A673 (cell line): ENCODE data around the gene HDAC4. TPM values are rescaled to one million over a fixed set of nuclear protein-coding genes. Genes with fewer than 3 reads are reported as not detected.

ENCODE experiments used
- BruUV-seq: library from RNA; stranded (reverse); fragments of 400-500 nt; replicated peaks from 2 replicates; lab custom pipeline; 2021; lab: Mats Ljungman, UMichigan
- CTCF ChIA-PET: fragments of 300-600 bp; sonication (Branson Sonifier 250); formaldehyde crosslinking; loops from one replicate; lab custom pipeline; 2022; ENCODE audit warnings: antibody characterized with exemption; lab: Charles Lee
- POLR2A ChIA-PET: fragments of 300-600 bp; sonication (Branson Sonifier 250); formaldehyde crosslinking; loops from one replicate; lab custom pipeline; 2022; ENCODE audit warnings: antibody characterized with exemption; ENCODE audit not compliant: low non-redundant PET; lab: Charles Lee
- DNase-seq: peaks from one replicate; pipeline ENCODE4 v3.0.0-alpha.2; 2015; ENCODE audit warnings: low spot score
- H3K27ac ChIP-seq: fragments of 200-600 bp; sonication (generic); 2 replicates; pipeline ENCODE4 v1.5.1; 2016; ENCODE audit warnings: mixed run types, low read depth, mild to moderate bottlenecking, mixed read lengths, antibody characterized with exemption, low read length; ENCODE audit not compliant: poor library complexity, severe bottlenecking
- H3K27me3 ChIP-seq: fragments of 200-600 bp; sonication (generic); replicated peaks from 2 replicates; pipeline ENCODE4 v1.6.1; 2017; ENCODE audit warnings: mixed run types, low read depth, mild to moderate bottlenecking, mixed read lengths, antibody characterized with exemption, low read length; ENCODE audit not compliant: insufficient read depth, poor library complexity
- H3K36me3 ChIP-seq: fragments of 200-600 bp; sonication (generic); 2 replicates; pipeline ENCODE4 v1.6.1; 2016; ENCODE audit warnings: mixed run types, mild to moderate bottlenecking, mixed read lengths, antibody characterized with exemption, low read length; ENCODE audit not compliant: insufficient read depth, poor library complexity, severe bottlenecking
- H3K4me1 ChIP-seq: fragments of 200-600 bp; sonication (generic); 2 replicates; pipeline ENCODE4 v1.6.1; 2017; ENCODE audit warnings: mixed run types, mild to moderate bottlenecking, mixed read lengths, antibody characterized with exemption, low read length; ENCODE audit not compliant: insufficient read depth, poor library complexity, severe bottlenecking
- H3K4me3 ChIP-seq: fragments of 200-600 bp; sonication (generic); 2 replicates; pipeline ENCODE4 v1.5.1; 2016; ENCODE audit warnings: low read depth, mixed run types, mild to moderate bottlenecking, mixed read lengths, low read length; ENCODE audit not compliant: poor library complexity, severe bottlenecking
- H3K9me3 ChIP-seq: fragments of 200-600 bp; sonication (generic); 2 replicates; pipeline ENCODE4 v1.6.1; 2016; ENCODE audit warnings: mixed run types, low read depth, mild to moderate bottlenecking, mixed read lengths, antibody characterized with exemption, low read length; ENCODE audit not compliant: poor library complexity, severe bottlenecking
- EZH2 ChIP-seq: fragments of 200-600 bp; sonication (generic); IDR thresholded peaks from 2 replicates; pipeline ENCODE4 v1.6.1; 2017; ENCODE audit warnings: borderline replicate concordance, low read depth, mild to moderate bottlenecking, mixed read lengths, antibody characterized with exemption, low read length; ENCODE audit not compliant: poor library complexity, severe bottlenecking
- intact Hi-C: fragments of 100-400 bp; cut with micrococcal nuclease; formaldehyde crosslinking; loops from one replicate; pipeline ENCODE4 v1.10.0; 2022; ENCODE audit not compliant: unreplicated experiment
- total RNA-seq: library from RNA; stranded (reverse); gene quantifications from 2 replicates; pipeline ENCODE4 v1.2.3, GENCODE V29; 2021
- TF ChIP-seq, protein P1 (sequence below): fragments of 300-800, 200-600 bp; sonication (generic); conservative IDR thresholded peaks from 2 replicates; pipeline ENCODE4 v1.5.1; 2017; ENCODE audit warnings: low read depth, mild to moderate bottlenecking, antibody characterized with exemption, low read length, moderate library complexity, mixed read lengths

HDAC4 gene
- total RNA-seq, 1 experiment from 2014 or later = 40.0 TPM

DNA sequence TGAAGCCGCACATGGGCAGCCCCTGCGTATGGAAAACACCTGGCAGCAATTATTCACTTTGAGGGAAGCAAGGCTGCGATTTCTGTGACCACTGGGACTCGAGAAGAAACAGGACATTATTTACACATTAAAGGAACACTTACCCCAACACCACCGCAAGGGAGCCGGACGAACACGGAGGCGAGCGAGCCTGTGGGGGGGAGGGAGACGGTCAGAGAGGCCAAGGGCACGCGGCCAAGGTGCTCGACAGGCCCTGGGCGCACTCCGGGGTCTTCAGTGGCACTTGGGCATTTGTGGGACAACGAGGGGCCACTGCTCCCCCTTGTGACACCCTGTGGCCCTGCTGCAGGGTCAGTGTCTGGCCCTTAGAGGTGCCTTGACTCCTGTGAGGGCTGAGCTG is 306.0 kb downstream of the HDAC4 start:
- Histone ChIP-seq H3K27me3 (no peaks in the 10 kb centered on the region), H3K36me3 (no peaks in the 10 kb centered on the region), H3K4me1 (no peaks in the 10 kb centered on the region), H3K9me3 (no peaks in the 10 kb centered on the region), H3K4me3 (no peak overlapping the region), H3K27ac (no peak overlapping the region)
- TF ChIP-seq EZH2 = no peak
- TF ChIP-seq, protein P1, sequence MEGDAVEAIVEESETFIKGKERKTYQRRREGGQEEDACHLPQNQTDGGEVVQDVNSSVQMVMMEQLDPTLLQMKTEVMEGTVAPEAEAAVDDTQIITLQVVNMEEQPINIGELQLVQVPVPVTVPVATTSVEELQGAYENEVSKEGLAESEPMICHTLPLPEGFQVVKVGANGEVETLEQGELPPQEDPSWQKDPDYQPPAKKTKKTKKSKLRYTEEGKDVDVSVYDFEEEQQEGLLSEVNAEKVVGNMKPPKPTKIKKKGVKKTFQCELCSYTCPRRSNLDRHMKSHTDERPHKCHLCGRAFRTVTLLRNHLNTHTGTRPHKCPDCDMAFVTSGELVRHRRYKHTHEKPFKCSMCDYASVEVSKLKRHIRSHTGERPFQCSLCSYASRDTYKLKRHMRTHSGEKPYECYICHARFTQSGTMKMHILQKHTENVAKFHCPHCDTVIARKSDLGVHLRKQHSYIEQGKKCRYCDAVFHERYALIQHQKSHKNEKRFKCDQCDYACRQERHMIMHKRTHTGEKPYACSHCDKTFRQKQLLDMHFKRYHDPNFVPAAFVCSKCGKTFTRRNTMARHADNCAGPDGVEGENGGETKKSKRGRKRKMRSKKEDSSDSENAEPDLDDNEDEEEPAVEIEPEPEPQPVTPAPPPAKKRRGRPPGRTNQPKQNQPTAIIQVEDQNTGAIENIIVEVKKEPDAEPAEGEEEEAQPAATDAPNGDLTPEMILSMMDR = no peak
- CTCF ChIA-PET = no interaction called here
- intact Hi-C loops = no loop called here
- POLR2A ChIA-PET = no interaction called here
- no peak for DNase-seq
- BruUV-seq = no TSS peak

DNA sequence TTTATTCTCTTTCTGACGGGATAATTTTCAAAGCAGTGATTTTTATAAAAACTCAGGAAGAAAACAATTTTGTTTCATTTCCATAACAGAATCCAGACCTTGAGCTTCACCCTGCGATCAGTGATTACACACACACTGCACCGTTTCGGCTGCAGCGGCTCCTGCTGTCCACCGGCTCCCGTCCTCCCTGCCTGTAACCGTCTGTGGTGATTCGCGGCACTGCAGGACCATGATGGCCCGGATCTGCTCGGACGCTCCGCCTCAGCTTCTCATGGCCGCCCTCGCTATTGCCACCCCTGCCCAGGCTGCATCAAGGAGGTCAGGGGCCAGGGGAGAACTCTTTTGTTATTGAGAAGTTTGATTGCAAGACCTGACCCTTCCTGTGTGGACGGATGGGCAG is 306.9 kb downstream of the HDAC4 start:
- no peaks in the 10 kb centered on the region for H3K4me1 ChIP-seq
- H3K9me3 ChIP-seq = no peaks in the 10 kb centered on the region
- H3K4me3 ChIP-seq = no peak overlapping the region
- ChIA-PET CTCF (no interaction called here), POLR2A (no interaction called here)
- intact Hi-C loops = no loop called here
- no peak for DNase-seq
- no peak overlapping the region for H3K27ac ChIP-seq
- H3K36me3 ChIP-seq = no peaks in the 10 kb centered on the region
- BruUV-seq = no TSS peak
- H3K27me3 ChIP-seq = no peaks in the 10 kb centered on the region
- no peak for TF ChIP-seq EZH2
- TF ChIP-seq, protein P1 = no peak

DNA sequence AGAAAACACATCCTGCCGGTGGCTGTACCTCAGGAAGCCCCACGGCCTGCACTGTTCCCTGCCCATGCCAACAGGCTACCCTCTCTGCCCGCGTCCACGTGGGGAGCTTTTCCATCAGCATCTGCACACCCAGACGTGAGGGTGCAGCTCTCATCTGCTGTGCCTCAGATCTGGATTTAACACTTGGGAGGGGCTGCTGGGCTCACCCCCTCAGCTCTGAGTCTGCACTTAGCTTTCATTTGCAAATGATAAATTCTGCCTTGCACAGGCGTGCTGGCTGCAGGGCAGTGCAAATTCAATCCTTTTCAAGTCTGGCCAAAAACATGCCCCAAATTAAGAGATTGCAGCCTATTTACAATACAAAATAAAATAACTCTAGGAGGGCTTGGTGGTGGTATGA is 307.3 kb downstream of the HDAC4 start:
- no peaks in the 10 kb centered on the region for H3K4me1 ChIP-seq
- H3K9me3 ChIP-seq = no peaks in the 10 kb centered on the region
- no peak overlapping the region for H3K4me3 ChIP-seq
- DNase-seq = no peak
- no TSS peak for BruUV-seq
- TF ChIP-seq, protein P1 = no peak
- TF ChIP-seq EZH2 = no peak
- ChIA-PET CTCF (no interaction called here), POLR2A (no interaction called here)
- H3K27me3 ChIP-seq = no peaks in the 10 kb centered on the region
- H3K36me3 ChIP-seq = no peaks in the 10 kb centered on the region
- no peak overlapping the region for H3K27ac ChIP-seq
- intact Hi-C loops = no loop called here
